ENCODE measurements around the gene BTAF1. TPM values are rescaled to one million over a fixed set of nuclear protein-coding genes. Genes with fewer than 3 reads are reported as not detected.
"Not testable (repeated sequence)": the region's sequence is repeated elsewhere in the genome, so short reads cannot be mapped to it uniquely, and the experiment has no call there.

Gene BTAF1
- 11.2 and 16.6 TPM in 2 replicates for total RNA-seq (2014; rRNA removed; shearing (Covaris generic))

DNA sequence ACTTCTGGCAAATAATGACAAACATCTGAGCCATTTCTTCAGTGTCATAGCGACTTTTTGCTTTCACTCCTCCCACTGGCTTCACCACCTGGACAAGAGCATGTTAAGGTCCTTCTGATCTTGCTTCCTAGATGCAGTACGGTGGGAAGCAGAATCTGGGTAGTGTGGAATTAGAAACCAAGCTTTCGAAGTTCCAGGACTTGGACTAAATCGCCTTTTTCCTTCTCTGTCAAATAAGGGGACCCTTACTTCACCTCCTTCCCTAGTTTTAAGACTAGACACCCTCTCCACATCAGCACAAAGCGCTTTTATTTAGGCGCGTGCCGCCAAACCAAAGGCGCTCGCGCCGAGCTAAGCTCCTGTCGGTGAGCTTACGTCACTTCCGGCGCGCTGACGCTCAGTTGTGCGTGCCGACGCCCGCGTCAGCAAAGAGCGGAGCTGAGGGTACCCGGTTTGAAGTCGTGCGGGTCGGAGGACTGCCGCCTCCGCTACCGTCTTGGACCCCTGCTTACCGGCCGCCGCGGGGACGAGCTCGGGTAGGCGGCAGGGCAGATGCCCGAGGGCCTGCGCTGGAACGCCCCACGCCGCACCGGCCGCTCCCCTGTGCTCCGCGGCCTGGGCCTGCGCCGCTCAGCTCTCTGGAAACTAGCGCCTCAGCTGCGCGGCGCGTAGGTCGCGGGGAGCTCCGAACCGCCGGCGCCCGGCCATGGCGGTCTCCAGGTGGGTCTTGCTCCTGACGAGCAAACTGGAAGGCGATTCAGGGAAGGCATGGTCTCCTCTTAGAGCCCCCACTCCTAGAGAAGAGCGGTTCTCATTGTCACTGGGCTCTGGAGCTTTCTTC, at the start of gene BTAF1:
Gene BTAF1 (plus strand): TSS at position 400 of the 841 bp plus-strand sequence. CDS start 307 bp downstream, at position 707.
- DNase-seq (ENCODE audit: low read depth), result peak; percentile 89

DNA sequence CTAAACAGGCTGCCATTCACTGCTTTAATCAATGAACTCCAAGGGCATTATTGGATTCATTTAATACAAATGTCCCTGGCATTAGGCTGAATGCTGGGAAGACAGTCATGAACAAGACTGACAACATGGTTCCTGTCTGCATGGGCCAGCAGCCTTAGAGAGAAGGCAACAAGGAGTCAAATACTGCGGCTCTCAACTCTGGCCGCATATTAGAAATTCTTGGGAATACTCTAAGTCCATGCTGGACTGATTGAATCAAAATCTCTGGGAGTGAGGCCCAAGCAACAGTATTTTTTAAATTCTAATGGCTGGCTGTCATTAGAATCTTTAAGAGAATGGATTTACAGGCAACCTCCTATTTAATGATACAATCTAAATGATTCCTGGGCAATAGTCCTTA, 48.4 kb upstream of the BTAF1 start:
- no peak for DNase-seq (ENCODE audit: low read depth)

DNA sequence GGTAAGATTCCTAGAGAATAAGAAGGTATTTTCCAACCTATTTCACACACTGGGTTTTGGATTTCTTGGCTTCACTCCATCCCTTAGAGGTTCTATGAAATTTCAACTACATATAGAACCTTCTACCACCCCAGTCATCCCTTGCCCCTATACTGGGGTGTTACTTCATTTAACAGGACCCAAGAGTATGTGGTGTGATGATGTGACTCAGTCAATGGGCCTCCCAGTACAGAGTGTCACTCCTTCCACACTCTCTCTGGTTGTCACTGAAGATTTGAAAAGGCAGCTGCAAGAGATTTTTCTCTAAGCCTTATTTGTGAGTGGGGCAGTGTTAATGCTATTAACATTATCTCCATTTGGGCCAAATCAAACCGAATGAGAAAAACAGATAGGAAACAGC, 47.8 kb upstream of the BTAF1 start:
- DNase-seq (ENCODE audit: low read depth), result no peak

DNA sequence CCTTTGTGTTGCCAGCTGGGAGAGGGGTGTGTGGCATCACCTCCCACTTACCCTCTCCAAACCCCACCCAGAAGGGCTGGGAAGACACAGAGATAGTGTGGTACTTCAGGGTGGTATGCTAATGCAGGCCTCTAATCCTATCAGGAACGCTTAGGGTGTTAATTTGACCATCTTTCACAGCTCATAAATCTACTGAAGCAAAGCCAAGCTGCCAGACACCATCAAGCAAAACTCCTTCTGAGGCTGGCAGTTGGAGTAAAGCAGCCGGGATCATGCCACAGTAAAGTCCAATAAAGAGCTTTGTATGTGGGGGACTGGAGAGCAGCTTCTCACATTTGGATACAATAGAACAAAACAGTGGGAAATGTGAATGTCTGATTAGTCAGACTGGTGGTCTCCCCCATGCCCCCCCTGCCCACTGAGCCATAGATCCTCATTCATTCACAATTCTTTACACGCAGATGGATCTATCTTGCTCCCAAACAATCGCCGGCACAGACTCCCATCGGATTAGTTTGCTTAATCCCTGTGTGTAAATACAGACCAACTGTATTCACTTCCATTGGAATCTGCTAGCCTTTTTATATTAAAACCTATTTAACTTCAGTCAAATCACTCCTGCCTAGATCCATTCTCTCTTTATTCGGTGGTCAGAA, 43.9 kb upstream of the BTAF1 start:
- no peak for DNase-seq (ENCODE audit: low read depth)

DNA sequence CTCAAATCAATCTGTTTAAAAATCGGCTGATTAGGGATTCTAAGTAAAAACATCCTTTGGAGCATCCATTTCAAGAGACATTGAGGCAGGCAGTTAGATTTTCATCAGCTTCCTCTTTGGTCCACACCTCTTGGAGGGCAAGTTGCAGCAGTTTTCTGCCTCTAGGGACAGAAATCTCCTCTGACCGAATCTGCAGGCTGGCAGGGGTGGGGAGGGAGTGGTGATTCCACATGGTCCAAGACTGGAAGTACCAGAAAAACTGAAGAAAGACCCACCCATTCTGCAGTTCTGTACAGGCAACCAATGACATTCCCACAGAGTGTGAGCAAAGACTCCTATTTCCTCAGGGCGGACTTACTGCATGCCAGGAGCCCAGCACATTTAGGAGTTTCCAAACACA, 43.3 kb upstream of the BTAF1 start:
- DNase-seq (ENCODE audit: low read depth), result no peak

DNA sequence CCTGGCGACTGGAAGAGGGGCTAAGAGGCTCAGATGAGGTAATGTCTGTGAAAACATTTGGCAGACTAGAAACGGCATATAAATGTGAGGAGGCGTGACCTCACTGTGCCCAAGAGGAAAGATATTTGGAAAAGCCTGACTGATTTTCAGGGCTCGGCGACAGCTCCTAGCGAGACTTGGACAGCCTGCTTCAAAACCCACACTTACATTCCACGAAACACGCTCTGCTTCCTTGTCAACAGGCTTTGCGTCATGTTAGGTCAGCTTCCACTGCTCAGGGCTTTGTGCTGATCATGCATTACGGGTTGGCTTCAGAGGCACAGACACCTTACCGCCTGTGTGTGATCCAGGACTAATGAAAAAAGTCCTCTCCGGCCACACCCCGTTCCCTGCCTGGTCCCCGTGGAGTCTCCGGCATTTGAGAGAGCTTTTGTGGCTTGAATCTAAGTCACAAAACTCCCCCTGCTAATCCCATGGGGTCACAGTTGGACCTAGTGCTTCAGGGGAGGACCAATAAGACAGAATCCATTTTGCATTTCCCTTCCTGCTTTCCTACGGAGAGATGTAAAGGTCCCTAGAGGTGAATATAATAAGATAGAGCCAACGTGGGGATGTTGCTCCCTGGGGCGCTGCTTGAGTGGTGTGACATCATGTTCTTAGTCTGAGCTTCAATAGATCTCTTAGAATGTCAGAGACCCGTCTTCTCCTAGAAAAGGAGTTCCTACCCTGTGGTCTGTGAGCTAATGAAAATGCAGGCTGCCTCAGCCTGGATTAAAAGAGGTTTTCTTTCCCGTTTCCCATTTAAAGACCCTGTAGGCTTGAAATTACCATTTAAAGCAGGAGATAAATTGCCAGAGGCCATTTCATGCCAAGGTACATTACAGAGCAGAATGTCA, 39.8 kb upstream of the BTAF1 start:
- peak; percentile 12 for DNase-seq (ENCODE audit: low read depth)

DNA sequence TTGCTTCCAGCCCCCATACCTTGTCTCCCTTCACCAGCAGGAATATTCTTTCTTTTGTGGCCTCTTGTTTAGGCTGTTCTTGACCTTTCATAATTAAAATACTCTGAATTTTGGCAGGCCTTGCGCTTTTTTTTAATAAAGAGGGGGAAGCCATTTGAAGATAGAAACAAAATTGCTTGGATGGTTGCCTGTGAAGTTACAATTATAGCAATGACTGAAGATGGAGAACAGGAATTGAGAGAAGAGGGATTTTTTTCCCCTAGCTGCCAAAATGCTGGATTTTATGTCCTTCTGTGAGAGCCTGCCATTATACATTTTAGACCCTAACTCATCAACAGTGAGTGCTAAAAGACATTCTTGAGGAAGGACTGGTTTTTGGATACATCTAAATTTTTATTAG, 39.0 kb upstream of the BTAF1 start:
- DNase-seq (ENCODE audit: low read depth), result no peak

DNA sequence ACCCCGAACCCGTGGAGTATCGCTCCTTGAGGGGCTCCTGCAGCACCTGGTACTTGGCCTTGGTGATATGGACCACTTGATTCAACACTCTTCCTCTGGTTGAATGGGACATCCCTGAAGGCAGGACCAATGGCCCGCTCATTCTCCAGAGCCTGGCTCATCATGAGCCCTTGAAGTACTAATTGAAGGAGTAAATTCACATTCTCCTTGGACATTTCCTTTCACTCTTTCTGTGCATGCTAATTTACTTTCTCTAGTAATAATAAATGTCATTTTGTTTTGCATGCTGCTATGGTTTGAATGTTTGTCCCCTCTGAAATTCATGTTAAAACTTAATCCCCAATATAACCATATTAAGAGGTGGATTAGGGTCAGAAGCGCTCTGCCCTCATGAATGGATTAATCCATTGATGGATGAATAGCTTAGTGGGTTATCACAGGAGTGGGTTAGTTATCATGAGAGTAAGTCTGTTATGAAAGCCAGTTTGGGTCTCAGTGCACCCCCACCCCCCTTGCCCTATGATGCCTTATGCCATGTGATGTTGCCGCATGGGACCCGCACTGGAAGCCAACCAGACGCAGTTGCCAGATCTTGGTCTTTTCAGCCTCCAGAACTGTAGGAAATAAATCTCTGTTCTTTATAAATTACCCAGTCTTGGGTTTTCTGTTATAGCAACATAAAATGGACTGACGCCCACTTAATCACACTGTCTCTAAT, 38.0 kb upstream of the BTAF1 start:
- no peak for DNase-seq (ENCODE audit: low read depth)

DNA sequence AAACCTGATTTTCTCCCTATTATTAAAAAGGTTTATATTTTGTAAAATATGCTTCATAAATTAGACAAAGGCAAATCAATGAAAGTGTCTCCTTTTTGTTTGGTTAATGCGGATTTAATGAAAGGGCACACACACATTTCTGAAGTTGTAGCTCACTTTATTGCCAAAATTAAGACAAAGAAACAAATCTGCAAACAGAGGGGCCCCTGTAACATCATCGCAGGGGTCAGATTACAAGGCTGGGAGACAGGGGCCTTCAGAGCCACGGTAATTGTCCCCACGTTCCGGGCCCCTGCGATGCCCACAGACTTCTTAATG, 36.7 kb upstream of the BTAF1 start:
- no peak for DNase-seq (ENCODE audit: low read depth)

DNA sequence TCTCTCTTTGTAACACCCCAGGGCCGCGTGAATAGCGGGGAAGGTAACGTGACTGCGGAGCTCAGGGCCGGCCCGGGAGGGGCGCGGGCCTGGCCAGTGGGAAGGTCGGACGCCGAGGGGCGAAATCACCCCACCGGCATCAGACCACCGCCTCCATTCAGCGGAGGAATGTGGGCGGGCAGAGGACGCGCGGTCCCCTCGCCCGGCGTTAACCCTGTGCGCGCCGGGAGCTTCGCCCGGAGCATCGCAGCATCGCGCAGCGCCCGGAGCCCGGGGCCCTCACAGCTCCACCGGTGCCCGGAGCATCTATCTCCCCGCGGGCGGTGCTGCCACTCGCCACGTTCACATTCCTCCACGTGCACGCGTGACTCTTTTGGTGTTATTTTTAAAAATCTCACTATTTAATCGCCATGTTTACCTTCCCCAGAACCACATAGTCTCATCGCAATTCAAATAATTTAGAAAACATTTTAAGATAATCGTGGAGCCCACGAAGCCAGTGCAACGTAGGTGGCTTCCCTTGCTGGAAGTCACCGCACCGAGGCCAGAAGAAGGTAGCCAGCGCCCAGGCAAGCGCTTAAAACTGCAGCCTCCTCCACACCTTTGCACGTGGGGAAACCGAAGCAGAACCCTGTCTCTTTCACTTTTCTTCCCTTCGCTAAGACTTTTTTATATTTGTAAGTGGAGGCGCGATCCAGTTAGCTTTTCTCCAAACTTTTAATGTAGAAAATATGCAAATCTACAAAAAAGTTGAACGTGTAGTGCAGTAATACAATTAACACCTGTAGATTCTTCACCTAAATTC, 36.1 kb upstream of the BTAF1 start:
- peak; percentile 15 for DNase-seq (ENCODE audit: low read depth)

DNA sequence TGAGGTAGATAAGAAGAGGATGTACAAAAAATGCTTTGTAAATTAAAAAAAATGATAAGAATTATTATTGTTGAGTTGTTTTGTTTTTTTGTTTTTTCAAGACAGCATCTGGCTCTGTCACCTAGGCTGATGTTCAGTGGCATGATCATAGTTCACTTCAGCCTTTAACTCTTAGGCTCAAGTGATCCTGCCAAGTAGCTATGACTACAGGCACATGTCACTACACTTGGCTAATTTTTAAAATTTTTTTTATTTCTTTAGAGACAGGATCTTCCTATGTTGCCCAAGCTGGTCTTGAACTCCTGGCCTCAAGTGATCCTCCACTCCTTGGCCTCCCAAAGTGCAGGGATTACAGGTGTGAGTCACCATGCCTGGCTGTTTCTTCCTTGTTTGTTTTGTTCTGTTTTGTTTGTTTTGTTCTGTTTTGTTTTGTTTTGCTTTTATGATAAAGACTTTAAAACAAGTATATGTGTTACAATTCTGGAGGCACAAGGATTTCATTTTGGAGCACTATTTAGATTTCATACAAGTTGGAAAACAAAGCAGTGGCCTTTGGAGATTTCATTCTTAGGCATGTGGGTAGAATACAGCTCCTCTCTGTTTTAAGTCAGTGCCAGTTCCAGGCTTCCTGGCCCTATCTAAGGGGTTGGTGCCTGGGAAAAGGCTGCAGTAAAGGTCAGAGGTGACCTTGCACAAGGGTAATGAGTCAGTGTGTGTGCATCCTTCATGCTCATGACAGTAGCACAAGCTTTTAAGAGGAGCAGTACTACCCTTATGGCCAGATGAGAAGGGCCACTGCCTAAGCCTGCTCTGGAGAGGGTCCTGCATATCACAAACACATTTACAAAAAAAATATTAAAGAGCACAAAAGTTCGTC, 32.2 kb upstream of the BTAF1 start:
- DNase-seq (ENCODE audit: low read depth), result peak; percentile 82

DNA sequence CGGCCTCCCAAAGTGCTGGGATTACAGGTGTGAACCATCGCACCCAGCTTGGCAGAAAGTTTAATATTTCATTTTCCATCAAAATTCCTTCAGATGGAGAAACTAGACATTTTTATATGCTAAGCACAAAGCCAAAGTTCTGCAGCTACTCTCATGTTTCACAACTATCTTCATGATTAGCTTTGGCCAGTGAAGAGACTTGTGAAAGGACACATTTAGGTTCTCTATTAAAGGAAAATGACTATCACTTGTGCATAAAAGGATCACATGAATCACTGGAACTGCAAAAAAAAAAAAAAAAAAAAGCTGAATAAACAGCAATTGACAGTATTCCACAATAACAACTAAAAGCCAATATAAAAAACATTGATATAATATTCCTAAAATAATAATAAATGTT, 30.5 kb upstream of the BTAF1 start:
- DNase-seq (ENCODE audit: low read depth), result no peak

DNA sequence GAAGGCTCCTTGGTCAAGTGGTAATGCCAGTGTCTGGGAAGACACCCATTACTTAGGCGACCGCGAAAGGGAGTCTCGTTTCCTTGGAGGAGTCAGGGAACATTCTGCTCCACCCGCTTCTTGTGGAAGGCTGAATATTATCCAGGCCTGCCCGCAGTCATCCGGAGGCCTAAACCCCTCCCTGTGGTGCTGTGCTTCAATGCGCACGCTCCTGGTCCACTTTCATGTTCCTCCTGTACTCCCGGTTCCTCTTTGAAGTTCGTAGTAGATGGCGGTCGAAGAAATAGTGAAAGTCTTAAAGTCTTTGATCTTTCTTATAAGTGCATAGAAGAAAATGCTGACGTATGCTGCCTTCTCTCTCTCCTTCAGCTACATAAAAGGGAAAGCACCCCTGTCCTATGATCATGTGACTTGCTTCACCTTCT, 29.3 kb upstream of the BTAF1 start:
- not testable (repeated sequence) for DNase-seq (ENCODE audit: low read depth)

DNA sequence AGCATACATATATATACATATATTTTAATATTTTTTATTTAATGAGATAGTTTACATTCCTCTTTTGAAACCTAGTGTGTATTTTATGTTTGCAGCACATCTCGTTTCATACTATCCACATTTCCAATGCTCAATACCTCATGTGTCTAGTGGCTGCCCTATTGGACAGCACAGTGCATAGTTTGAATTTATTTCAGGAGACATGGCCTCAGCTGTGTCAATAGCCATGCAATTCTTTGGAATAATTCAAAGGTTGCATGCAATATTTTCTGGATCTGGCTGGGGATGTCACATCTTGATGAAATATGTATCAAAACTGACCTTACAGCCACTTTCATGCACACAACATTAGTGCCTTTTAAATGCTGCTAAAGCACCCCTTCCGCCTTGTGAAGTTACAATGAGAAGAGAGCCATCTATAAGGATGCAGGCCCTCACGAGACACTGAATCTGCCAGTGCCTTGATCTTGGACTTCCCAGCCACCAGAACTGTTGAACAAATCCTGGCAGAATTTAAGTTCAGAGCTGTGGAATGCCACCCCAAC, 27.3 kb upstream of the BTAF1 start:
- no peak for DNase-seq (ENCODE audit: low read depth)

DNA sequence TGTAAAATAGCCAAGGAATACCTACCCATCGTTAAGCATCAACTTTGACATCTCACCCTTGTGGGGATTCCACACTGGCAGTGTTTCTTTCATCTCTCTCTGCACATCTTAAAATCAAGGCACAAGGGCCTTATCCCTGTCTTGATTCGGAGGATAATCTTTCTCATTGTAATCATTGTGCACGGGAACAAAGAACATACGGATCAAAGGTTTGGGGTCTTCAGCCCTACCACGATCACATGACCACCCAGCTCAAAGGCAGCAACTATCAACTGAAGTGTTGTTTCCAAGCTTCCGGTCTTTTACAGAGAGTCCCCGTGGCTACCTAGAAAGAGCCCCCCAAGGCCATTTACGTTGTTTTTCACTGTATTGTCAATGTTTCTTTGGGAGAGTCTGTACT, 26.1 kb upstream of the BTAF1 start:
- DNase-seq (ENCODE audit: low read depth), result no peak

DNA sequence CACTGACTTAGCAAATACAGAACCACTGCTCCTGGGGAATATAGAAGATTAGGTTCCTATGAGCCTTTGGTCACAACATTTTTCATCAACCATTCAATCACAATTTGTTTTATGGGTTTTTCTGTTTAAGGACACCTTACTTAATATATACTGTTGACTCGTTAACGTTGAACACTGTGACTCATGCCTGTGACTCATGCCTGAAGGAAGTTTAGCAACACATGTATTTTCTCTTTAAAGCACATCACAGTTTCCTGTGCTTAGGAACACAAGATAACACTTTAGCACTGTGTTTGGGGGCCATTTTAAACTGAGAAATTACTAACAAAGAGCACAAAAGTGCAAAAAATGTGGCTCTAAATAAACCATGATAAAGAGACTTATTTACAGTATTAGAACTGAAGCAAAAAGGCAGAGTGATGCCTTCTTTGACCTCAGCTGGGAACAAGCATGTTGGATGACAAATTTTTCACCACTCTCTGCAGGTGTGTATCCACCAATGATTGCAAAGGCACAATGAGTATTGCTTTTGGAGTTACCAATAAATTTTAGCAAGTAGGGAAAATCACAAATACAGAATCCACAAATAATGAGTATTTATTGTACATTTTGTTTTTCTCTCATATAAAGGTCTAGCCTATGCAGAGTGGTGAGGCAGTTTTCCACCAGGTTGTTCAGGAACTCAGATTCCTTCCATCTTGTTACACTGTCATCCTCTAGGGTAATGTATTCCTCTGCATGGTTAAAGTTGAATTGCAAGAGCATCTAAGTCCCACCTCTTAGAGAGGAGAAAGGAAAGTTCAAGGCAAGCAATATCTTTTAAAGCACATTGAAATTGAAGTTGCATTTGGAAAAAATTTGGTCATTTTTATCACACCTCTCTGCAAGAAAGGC, 21.5 kb upstream of the BTAF1 start:
- DNase-seq (ENCODE audit: low read depth), result peak; percentile 93

DNA sequence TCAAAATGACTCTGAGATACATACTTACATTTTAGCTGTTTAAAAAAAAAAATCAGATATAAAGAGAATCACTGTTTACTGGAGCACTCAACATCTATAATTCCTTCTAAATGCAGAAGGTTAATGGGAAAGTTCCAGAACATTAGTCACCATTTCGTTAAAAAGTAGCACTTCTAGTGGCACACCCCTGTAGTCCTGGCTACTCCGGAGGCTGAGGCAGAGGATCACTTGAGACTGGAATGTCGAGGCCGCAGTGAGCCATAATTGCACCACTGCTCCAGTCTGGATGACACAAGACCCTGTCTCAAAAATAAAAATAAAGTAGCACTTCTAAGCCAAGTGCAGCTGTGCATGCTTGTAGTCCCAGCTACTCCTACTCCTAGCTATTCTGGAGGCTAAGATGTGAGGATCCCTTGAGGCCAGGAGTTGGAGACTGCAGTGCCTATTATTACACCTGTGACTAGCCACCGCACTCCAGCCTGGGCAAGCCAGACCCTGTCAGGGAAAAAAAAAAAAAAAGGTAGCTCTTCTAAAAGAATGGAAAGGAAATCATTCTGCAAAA, 16.5 kb upstream of the BTAF1 start:
- DNase-seq (ENCODE audit: low read depth), result no peak

DNA sequence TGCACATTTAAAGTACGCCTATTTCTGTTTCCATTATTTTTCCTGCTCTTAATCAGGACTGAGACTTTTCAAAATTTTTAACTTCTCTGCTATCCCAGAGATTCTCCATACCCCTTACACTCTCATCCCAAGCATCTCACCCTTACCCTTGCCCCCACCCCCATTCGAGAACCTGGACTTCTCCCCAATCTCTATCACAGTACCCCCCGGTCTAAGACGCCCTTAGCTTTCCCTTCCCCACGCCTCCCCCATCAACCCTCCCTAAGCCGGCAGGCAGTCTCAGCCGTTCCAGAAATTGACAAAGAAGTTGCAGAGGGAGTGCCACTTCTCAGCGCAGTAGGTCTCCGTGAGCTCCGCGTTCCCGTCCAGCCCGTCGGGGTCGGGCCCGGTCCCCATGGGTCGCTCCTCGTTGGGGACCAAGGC, 15.6 kb upstream of the BTAF1 start:
- no peak for DNase-seq (ENCODE audit: low read depth)

All from M059J (cell line).